ENCODE data around the gene PLA2R1.
"Not testable (repeated sequence)": the region's sequence is repeated elsewhere in the genome, so short reads cannot be mapped to it uniquely, and the experiment has no call there.

The PLA2R1 gene

DNA sequence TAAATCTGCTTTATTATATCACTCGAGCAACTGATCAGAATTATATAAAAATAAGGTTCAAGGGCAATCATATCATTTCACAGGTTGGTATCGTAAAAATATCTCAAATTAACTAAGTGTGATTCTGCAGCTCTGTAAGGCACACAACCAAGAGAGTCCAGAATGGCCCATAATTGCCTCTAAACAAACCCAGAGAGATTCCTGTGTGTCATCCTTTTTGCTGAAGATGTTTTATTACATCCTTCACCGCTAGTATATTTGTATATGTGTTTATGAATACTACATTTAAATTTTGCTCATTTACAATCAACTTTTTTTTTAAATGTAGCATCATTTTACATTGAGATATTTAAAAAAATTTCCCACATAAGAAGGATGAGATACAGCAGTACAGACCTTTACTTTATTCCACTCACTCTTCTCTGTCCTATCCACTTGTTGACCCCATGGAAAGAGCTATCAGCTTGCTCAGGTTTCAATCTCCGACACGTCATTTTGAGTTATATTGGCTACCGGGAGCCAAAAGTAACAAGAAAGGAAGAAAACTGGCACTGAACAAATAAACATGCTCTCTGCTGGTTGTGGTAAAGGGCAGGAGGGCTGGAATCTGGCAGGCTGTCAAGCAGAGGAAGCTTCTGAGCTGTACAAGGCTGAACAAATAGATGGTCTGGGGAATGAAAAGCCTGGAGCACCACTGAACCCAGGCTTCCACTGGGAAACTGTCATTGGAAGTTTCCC is 23.1 kb downstream of the PLA2R1 start:
- TF ChIP-seq, protein P1, sequence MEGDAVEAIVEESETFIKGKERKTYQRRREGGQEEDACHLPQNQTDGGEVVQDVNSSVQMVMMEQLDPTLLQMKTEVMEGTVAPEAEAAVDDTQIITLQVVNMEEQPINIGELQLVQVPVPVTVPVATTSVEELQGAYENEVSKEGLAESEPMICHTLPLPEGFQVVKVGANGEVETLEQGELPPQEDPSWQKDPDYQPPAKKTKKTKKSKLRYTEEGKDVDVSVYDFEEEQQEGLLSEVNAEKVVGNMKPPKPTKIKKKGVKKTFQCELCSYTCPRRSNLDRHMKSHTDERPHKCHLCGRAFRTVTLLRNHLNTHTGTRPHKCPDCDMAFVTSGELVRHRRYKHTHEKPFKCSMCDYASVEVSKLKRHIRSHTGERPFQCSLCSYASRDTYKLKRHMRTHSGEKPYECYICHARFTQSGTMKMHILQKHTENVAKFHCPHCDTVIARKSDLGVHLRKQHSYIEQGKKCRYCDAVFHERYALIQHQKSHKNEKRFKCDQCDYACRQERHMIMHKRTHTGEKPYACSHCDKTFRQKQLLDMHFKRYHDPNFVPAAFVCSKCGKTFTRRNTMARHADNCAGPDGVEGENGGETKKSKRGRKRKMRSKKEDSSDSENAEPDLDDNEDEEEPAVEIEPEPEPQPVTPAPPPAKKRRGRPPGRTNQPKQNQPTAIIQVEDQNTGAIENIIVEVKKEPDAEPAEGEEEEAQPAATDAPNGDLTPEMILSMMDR (conservative IDR thresholded peaks at IDR 0.05; ENCODE audit: control insufficient read depth, insufficient read depth, low read depth, low read length), result no peak
- peak; percentile 46 for DNase-seq (ENCODE audit: low read depth)
- H3K4me3 ChIP-seq (ENCODE audit: control insufficient read depth, low read depth, low read length), result no peak overlapping the region

- not testable (repeated sequence) for DNase-seq (ENCODE audit: low read depth); H3K4me3 ChIP-seq (ENCODE audit: control insufficient read depth, low read depth, low read length)
Measured at GRCh38 chr2:160038662-160039061, 23.8 kb downstream of the PLA2R1 start.

DNA sequence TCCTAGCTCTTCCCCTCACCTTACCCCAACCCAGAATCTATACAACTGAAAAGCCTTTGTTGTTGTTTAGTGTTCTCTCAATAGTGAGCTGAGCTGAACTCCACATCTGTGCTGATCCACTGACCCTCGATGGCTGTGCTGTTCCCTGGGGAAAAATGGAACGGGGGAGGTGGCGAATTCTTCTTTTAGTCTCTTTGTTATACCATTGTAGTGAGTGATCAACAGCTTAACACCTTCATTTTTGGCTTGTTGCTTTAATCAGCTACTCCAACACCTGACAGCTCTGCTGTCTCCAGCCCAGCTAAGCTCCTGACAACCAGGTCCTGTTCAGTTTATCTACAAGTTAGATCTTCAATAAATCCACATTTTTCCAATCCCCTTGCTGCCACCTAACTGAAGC is 25.7 kb downstream of the PLA2R1 start:
- TF ChIP-seq, protein P1 (conservative IDR thresholded peaks at IDR 0.05; ENCODE audit: control insufficient read depth, insufficient read depth, low read depth, low read length), result no peak
- DNase-seq (ENCODE audit: low read depth), result no peak
- H3K4me3 ChIP-seq (ENCODE audit: control insufficient read depth, low read depth, low read length), result no peak overlapping the region

DNA sequence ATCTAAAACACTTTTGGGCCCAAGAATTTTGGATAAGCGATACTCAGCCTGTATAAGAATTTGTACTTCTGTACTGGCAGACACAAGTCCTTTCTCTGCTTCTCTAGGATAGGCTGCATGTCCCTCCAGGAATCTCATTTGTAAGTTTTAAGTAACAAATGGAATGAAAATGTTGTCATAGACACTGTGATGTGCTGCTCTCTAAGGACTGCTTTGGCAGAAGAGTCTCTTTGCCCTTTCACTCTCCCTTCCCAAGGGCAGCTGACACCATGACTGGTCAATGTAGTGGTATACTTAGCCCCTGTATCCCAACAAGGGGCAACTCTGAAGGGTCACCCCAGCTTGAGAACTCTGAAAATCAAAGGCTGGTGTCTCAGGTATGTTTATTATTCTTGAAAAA is 27.3 kb downstream of the PLA2R1 start:
- no peak overlapping the region for H3K4me3 ChIP-seq (ENCODE audit: control insufficient read depth, low read depth, low read length)
- TF ChIP-seq, protein P1 (conservative IDR thresholded peaks at IDR 0.05; ENCODE audit: control insufficient read depth, insufficient read depth, low read depth, low read length), result no peak
- DNase-seq (ENCODE audit: low read depth), result no peak

- no peak for DNase-seq (ENCODE audit: low read depth)
- no peak overlapping the region for H3K4me3 ChIP-seq (ENCODE audit: control insufficient read depth, low read depth, low read length)
- TF ChIP-seq, protein P1 (conservative IDR thresholded peaks at IDR 0.05; ENCODE audit: control insufficient read depth, insufficient read depth, low read depth, low read length), result no peak
Measured at GRCh38 chr2:160034396-160034795, 28.0 kb downstream of the PLA2R1 start.

- H3K4me3 ChIP-seq (ENCODE audit: control insufficient read depth, low read depth, low read length), result no peak overlapping the region
- peak; percentile 87 for DNase-seq (ENCODE audit: low read depth)
- TF ChIP-seq, protein P1 (conservative IDR thresholded peaks at IDR 0.05; ENCODE audit: control insufficient read depth, insufficient read depth, low read depth, low read length), result no peak
Measured at GRCh38 chr2:160033732-160034392, 28.6 kb downstream of the PLA2R1 start.

GRCh38 chr2:160029270-160029628 is 33.2 kb downstream of the PLA2R1 start:
- no peak overlapping the region for H3K4me3 ChIP-seq (ENCODE audit: control insufficient read depth, low read depth, low read length)
- DNase-seq (ENCODE audit: low read depth), result no peak
- TF ChIP-seq, protein P1 (conservative IDR thresholded peaks at IDR 0.05; ENCODE audit: control insufficient read depth, insufficient read depth, low read depth, low read length), result no peak

Measured in fibroblast of mammary gland (primary cell).